Endodermal cell (in vitro differentiated cells): ENCODE results near the gene DIPK1A. TPM values are rescaled to one million over a fixed set of nuclear protein-coding genes. Genes with fewer than 3 reads are reported as not detected.

Experiments used
- DNase-seq: peaks from one replicate; pipeline ENCODE4 v3.0.0-alpha.2; 2017
- H3K27ac ChIP-seq: 2 replicates; pipeline ENCODE4 v1.5.1; 2013; ENCODE audit warnings: mild to moderate bottlenecking, low read depth, low read length, moderate library complexity
- H3K27me3 ChIP-seq: 2 replicates; pipeline ENCODE4 v1.6.1; 2013; ENCODE audit warnings: mild to moderate bottlenecking, low read length, moderate library complexity; ENCODE audit not compliant: insufficient read depth, control insufficient read depth, poor library complexity, severe bottlenecking
- H3K36me3 ChIP-seq: 2 replicates; pipeline ENCODE4 v1.7.0; 2013; ENCODE audit warnings: mild to moderate bottlenecking, low read length, moderate library complexity; ENCODE audit not compliant: control insufficient read depth, insufficient read depth
- H3K4me1 ChIP-seq: one replicate; pipeline ENCODE4 v1.7.0; 2013; ENCODE audit warnings: low read length; ENCODE audit not compliant: control insufficient read depth, insufficient read depth
- H3K4me3 ChIP-seq: 2 replicates; pipeline ENCODE4 v1.5.1; 2013; ENCODE audit warnings: mild to moderate bottlenecking, low read length, moderate library complexity
- H3K9ac ChIP-seq: 2 replicates; pipeline ENCODE4 v1.6.1; 2013; ENCODE audit warnings: mild to moderate bottlenecking, low read length, moderate library complexity; ENCODE audit not compliant: poor library complexity, severe bottlenecking; ENCODE audit errors: extremely low read depth
- H3K9me3 ChIP-seq: 2 replicates; pipeline ENCODE4 v1.6.1; 2013; ENCODE audit warnings: mild to moderate bottlenecking, low read length, moderate library complexity; ENCODE audit not compliant: control insufficient read depth
- H3K27ac Mint-ChIP-seq: 2 replicates; pipeline ENCODE4 v1.8.0; 2020; ENCODE audit warnings: mixed read lengths
- H3K27me3 Mint-ChIP-seq: 2 replicates; pipeline ENCODE4 v1.8.0; 2021; ENCODE audit warnings: mild to moderate bottlenecking, mixed read lengths; ENCODE audit not compliant: insufficient read depth
- H3K36me3 Mint-ChIP-seq: 2 replicates; pipeline ENCODE4 v1.8.0; 2020; ENCODE audit warnings: low read depth, mixed read lengths
- H3K4me1 Mint-ChIP-seq: 2 replicates; pipeline ENCODE4 v1.8.0; 2020; ENCODE audit warnings: mixed read lengths
- H3K4me3 Mint-ChIP-seq: 2 replicates; pipeline ENCODE4 v1.8.0; 2020; ENCODE audit warnings: mild to moderate bottlenecking, moderate library complexity, mixed read lengths
- H3K9me3 Mint-ChIP-seq: 2 replicates; pipeline ENCODE4 v1.8.0; 2020; ENCODE audit warnings: mild to moderate bottlenecking, mixed read lengths
- WGBS, 2 experiments: methylation state at CpG; one replicate each; pipeline versions ENCODE4 v1.1.5 to v1.1.7; 2013; ENCODE audit warnings: missing lambda C conversion rate in 2 of 2, mixed read lengths in 1 of 2; ENCODE audit not compliant: insufficient coverage in 1 of 2, insufficient read length in 1 of 2; 5-methylcytosine and 5-hydroxymethylcytosine counted together
- total RNA-seq, 2 donors: library from RNA; stranded (reverse); fragmentation: NEBNext Ultra II Directional in 1 of 2; extraction: Animal tissue kit (Norgen Biotek cat#: 25700) in 1 of 2; gene quantifications; 2 replicates in 1 of 2; 3 replicates in 1 of 2; pipeline ENCODE4 v1.2.1, GENCODE V29; 2021
- TF ChIP-seq, protein P1 (sequence below): fragments of 200-600 bp; sonication (generic); conservative IDR thresholded peaks from 2 replicates; pipeline ENCODE4 v1.5.0; 2021; ENCODE audit warnings: antibody characterized with exemption, mild to moderate bottlenecking

The DIPK1A gene
- total RNA-seq, 2 donors from 2014 or later, result 4.0 to 6.6 TPM

- no peak overlapping the region for H3K27ac Mint-ChIP-seq
These were observed 33.4 kb downstream of the DIPK1A start for GRCh38 chr1:92927870-92928269.

DNA sequence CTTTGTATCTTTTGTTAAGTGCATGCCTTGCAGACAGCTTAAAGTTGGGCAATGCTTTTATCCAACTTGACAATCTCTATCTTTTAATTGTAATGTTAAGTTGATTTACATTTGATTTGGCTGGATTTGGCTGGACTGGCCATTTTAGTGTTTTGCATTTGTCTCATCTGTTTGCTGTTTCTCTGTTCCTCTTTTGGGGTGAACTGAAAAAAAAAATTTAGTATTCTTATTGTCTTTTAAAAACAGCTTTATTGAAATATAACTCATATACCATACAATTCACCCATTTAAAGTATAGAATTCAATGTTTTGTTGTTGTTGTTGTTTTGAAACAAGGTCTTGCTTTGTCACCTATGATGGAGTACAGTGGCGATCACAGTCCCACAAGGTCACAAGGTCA, 34.4 kb downstream of the DIPK1A start:
- no peaks in the 10 kb centered on the region for H3K9me3 ChIP-seq
- no peak overlapping the region for H3K4me3 ChIP-seq
- H3K36me3 ChIP-seq, result no peaks in the 10 kb centered on the region
- no peaks in the 10 kb centered on the region for H3K27me3 Mint-ChIP-seq
- DNase-seq, result no peak
- H3K4me1 Mint-ChIP-seq, result no peaks in the 10 kb centered on the region
- no peaks in the 10 kb centered on the region for H3K27me3 ChIP-seq
- no peaks in the 10 kb centered on the region for H3K4me1 ChIP-seq
- TF ChIP-seq, protein P1, sequence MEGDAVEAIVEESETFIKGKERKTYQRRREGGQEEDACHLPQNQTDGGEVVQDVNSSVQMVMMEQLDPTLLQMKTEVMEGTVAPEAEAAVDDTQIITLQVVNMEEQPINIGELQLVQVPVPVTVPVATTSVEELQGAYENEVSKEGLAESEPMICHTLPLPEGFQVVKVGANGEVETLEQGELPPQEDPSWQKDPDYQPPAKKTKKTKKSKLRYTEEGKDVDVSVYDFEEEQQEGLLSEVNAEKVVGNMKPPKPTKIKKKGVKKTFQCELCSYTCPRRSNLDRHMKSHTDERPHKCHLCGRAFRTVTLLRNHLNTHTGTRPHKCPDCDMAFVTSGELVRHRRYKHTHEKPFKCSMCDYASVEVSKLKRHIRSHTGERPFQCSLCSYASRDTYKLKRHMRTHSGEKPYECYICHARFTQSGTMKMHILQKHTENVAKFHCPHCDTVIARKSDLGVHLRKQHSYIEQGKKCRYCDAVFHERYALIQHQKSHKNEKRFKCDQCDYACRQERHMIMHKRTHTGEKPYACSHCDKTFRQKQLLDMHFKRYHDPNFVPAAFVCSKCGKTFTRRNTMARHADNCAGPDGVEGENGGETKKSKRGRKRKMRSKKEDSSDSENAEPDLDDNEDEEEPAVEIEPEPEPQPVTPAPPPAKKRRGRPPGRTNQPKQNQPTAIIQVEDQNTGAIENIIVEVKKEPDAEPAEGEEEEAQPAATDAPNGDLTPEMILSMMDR, result no peak
- no peak overlapping the region for H3K4me3 Mint-ChIP-seq
- WGBS, 2 experiments, result 95% methylated on average over 1 of the region's 1 CpG; no CpG with 5 or more reads in 1 of the 2 experiments
- no peak overlapping the region for H3K9ac ChIP-seq
- no peaks in the 10 kb centered on the region for H3K36me3 Mint-ChIP-seq
- H3K27ac ChIP-seq, result no peak overlapping the region
- H3K9me3 Mint-ChIP-seq, result no peaks in the 10 kb centered on the region
- H3K27ac Mint-ChIP-seq, result no peak overlapping the region

More at GRCh38 chr1:92927870-92928269, 33.4 kb downstream of the DIPK1A start:
- TF ChIP-seq, protein P1, result no peak
- H3K4me3 Mint-ChIP-seq, result no peak overlapping the region
- no peaks in the 10 kb centered on the region for H3K9me3 Mint-ChIP-seq
- DNase-seq, result no peak
- Histone ChIP-seq H3K36me3 (no peaks in the 10 kb centered on the region), H3K4me3 (no peak overlapping the region), H3K9ac (no peak overlapping the region), H3K27me3 (no peaks in the 10 kb centered on the region), H3K4me1 (no peaks in the 10 kb centered on the region), H3K9me3 (no peaks in the 10 kb centered on the region), H3K27ac (no peak overlapping the region)
- H3K4me1 Mint-ChIP-seq, result no peaks in the 10 kb centered on the region
- no peaks in the 10 kb centered on the region for H3K36me3 Mint-ChIP-seq
- no peaks in the 10 kb centered on the region for H3K27me3 Mint-ChIP-seq

DNA sequence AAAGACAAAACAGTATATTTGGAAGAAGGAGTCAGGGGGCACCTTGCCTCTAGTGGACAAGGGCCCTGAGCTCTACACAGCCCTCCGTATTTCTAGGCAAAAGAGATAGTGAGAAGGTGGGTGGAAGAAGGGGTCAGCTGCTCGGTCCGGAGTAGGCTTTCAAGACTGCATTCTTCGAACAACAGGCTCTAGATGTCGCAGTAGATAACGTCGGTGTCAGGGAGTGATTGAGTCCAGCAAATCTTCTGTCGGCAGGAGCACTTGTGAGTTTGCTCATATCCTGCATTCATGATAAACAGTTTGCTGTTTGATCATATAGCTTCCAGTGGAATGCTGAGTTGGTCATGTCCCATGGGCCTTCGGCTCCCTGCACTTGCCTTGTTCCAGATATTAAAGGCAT, 36.8 kb downstream of the DIPK1A start:
- TF ChIP-seq, protein P1, result no peak

More for the DNA sequence above, 36.8 kb downstream of the DIPK1A start:
- no peak for DNase-seq
- H3K27ac ChIP-seq, result no peak overlapping the region
- 91 to 95% methylated on average over 7 to 9 of the region's 9 CpGs for WGBS, 2 experiments
- no peaks in the 10 kb centered on the region for H3K9me3 ChIP-seq
- H3K9me3 Mint-ChIP-seq, result no peaks in the 10 kb centered on the region
- H3K4me3 ChIP-seq, result no peak overlapping the region
- H3K4me3 Mint-ChIP-seq, result no peak overlapping the region
- no peak overlapping the region for H3K27ac Mint-ChIP-seq
- H3K27me3 Mint-ChIP-seq, result no peaks in the 10 kb centered on the region
- H3K9ac ChIP-seq, result no peak overlapping the region
- no peaks in the 10 kb centered on the region for H3K27me3 ChIP-seq
- no peaks in the 10 kb centered on the region for H3K4me1 Mint-ChIP-seq
- no peaks in the 10 kb centered on the region for H3K36me3 ChIP-seq
- H3K36me3 Mint-ChIP-seq, result no peaks in the 10 kb centered on the region
- H3K4me1 ChIP-seq, result no peaks in the 10 kb centered on the region
